GM23338 (cell line): ENCODE data around the gene NDUFA11. TPM values are rescaled to one million over a fixed set of nuclear protein-coding genes. Genes with fewer than 3 reads are reported as not detected.

Experiments
- ATAC-seq: fragments of 200-7000 bp; cut with Tn5 transposase; 3 replicates; pipeline ENCODE4 v1.9.1; 2020
- DNase-seq: peaks from one replicate; pipeline ENCODE4 v3.0.0-alpha.2; 2015; ENCODE audit warnings: low spot score
- H2AFZ ChIP-seq: fragments of 200-600 bp; sonication (generic); 2 replicates; pipeline ENCODE4 v1.8.0; 2016; ENCODE audit warnings: antibody characterized with exemption, mild to moderate bottlenecking, moderate library complexity
- H3F3A ChIP-seq: fragments of 200-600 bp; sonication (generic); replicated peaks from 2 replicates; pipeline ENCODE4 v1.8.0; 2017; ENCODE audit warnings: antibody characterized with exemption, mixed run types, low read depth
- H3K27ac ChIP-seq: fragments of 200-600 bp; sonication (generic); 2 replicates; pipeline ENCODE4 v1.6.1; 2016; ENCODE audit warnings: low read depth
- H3K27me3 ChIP-seq: fragments of 200-600 bp; sonication (generic); 2 replicates; pipeline ENCODE4 v1.8.0; 2016; ENCODE audit warnings: mild to moderate bottlenecking, mixed run types, moderate library complexity; ENCODE audit not compliant: insufficient read depth
- H3K36me3 ChIP-seq: fragments of 200-600 bp; sonication (generic); 2 replicates; pipeline ENCODE4 v1.8.0; 2016; ENCODE audit warnings: mild to moderate bottlenecking; ENCODE audit not compliant: insufficient read depth
- H3K4me1 ChIP-seq: fragments of 200-600 bp; sonication (generic); 2 replicates; pipeline ENCODE4 v1.8.0; 2016; ENCODE audit warnings: mild to moderate bottlenecking, moderate library complexity; ENCODE audit not compliant: insufficient read depth
- H3K4me2 ChIP-seq: fragments of 200-600 bp; sonication (generic); 2 replicates; pipeline ENCODE4 v1.7.1; 2017; ENCODE audit warnings: mixed run types
- H3K4me3 ChIP-seq: fragments of 200-600 bp; sonication (generic); 2 replicates; pipeline ENCODE4 v1.6.1; 2016; ENCODE audit warnings: mixed run types
- H3K79me2 ChIP-seq: fragments of 200-600 bp; sonication (generic); replicated peaks from 2 replicates; pipeline ENCODE4 v1.8.0; 2017; ENCODE audit warnings: mild to moderate bottlenecking; ENCODE audit not compliant: insufficient read depth
- H3K9me2 ChIP-seq: fragments of 200-600 bp; sonication (generic); 2 replicates; pipeline ENCODE4 v1.8.0; 2017; ENCODE audit not compliant: insufficient read depth
- H4K20me1 ChIP-seq: fragments of 200-600 bp; sonication (generic); replicated peaks from 2 replicates; pipeline ENCODE4 v1.8.0; 2017; ENCODE audit warnings: mild to moderate bottlenecking; ENCODE audit not compliant: insufficient read depth
- H3K27ac Mint-ChIP-seq: 2 replicates; pipeline ENCODE4 v1.8.0; 2020; ENCODE audit warnings: inconsistent platforms, mild to moderate bottlenecking, moderate library complexity, mixed read lengths
- H3K27me3 Mint-ChIP-seq: 3 replicates; pipeline ENCODE4 v1.8.0; 2022; ENCODE audit warnings: low read depth, mild to moderate bottlenecking, moderate library complexity, mixed read lengths, inconsistent platforms; ENCODE audit not compliant: insufficient read depth, poor library complexity
- H3K36me3 Mint-ChIP-seq: 3 replicates; pipeline ENCODE4 v1.8.0; 2021; ENCODE audit warnings: low read depth, mild to moderate bottlenecking, inconsistent platforms, moderate library complexity, mixed read lengths
- H3K4me1 Mint-ChIP-seq: 3 replicates; pipeline ENCODE4 v1.8.0; 2020; ENCODE audit warnings: mild to moderate bottlenecking, inconsistent platforms, mixed read lengths
- H3K4me3 Mint-ChIP-seq: 3 replicates; pipeline ENCODE4 v1.8.0; 2021; ENCODE audit warnings: moderate library complexity, mild to moderate bottlenecking, inconsistent platforms, mixed read lengths
- H3K9me3 Mint-ChIP-seq: 3 replicates; pipeline ENCODE4 v1.8.0; 2020; ENCODE audit warnings: moderate library complexity, mild to moderate bottlenecking, inconsistent platforms, mixed read lengths
- EZH2 ChIP-seq: fragments of 200-600 bp; sonication (generic); IDR thresholded peaks from one replicate; pipeline ENCODE4 v1.8.0; 2017; ENCODE audit warnings: antibody characterized with exemption, mild to moderate bottlenecking, low read depth; ENCODE audit not compliant: unreplicated experiment
- EZH2phosphoT487 ChIP-seq: fragments of 200-600 bp; sonication (generic); IDR thresholded peaks from one replicate; pipeline ENCODE4 v1.8.1; 2018; ENCODE audit warnings: antibody characterized with exemption; ENCODE audit not compliant: unreplicated experiment
- JUNB ChIP-seq: IDR thresholded peaks from one replicate; pipeline ENCODE4 v1.6.1; 2016; ENCODE audit warnings: antibody characterized with exemption; ENCODE audit not compliant: unreplicated experiment
- NANOG ChIP-seq: IDR thresholded peaks from 2 replicates; pipeline ENCODE4 v1.6.1; 2016; ENCODE audit warnings: antibody characterized with exemption, borderline replicate concordance
- POLR2AphosphoS5 ChIP-seq: IDR thresholded peaks from 2 replicates; pipeline ENCODE4 v1.6.1; 2016; ENCODE audit warnings: antibody characterized with exemption, low read depth
- STAT1 ChIP-seq: IDR thresholded peaks from one replicate; pipeline ENCODE4 v1.6.1; 2016; ENCODE audit warnings: antibody characterized with exemption; ENCODE audit not compliant: unreplicated experiment
- ZNF114 ChIP-seq: fragments of 250-450 bp; sonication (Bioruptor Pico); IDR thresholded peaks from 2 replicates; pipeline ENCODE4 v1.5.0; 2020; ENCODE audit warnings: mild to moderate bottlenecking, moderate library complexity
- ZNF331 ChIP-seq: fragments of 250-450 bp; sonication (Bioruptor Pico); IDR thresholded peaks from 2 replicates; pipeline ENCODE4 v1.5.0; 2020; ENCODE audit warnings: low read depth, mild to moderate bottlenecking, moderate library complexity
- polyA plus RNA-seq: library from polyadenylated mRNA; unstranded; fragments of >200 nt; fragmentation: Nextera tagmentation; extraction: Ambion mirVana; gene quantifications from 2 replicates; pipeline ENCODE4 v1.2.1, GENCODE V29; 2016
- total RNA-seq: library from RNA; depleted of rRNA; stranded (reverse); fragments of >200 nt; shearing (Covaris generic); gene quantifications from 2 replicates; pipeline ENCODE4 v1.2.3, GENCODE V29; 2014
- TF ChIP-seq, protein P1 (sequence below), 2 experiments: fragments of 200-600 bp in 1 of 2; sonication (generic) in 1 of 2; conservative IDR thresholded peaks; 2 replicates each; pipeline versions ENCODE4 v1.5.1 to v1.6.1; 2016 to 2017; ENCODE audit warnings: antibody characterized with exemption in 2 of 2, low read depth in 2 of 2, mild to moderate bottlenecking in 2 of 2, moderate library complexity in 1 of 2
- TF ChIP-seq, protein P2 (sequence below): fragments of 250-450 bp; sonication (Bioruptor Pico); IDR thresholded peaks from 2 replicates; pipeline ENCODE4 v1.5.0; 2020; ENCODE audit warnings: mild to moderate bottlenecking, moderate library complexity
- TF ChIP-seq, protein P3 (sequence below): IDR thresholded peaks from 2 replicates; pipeline ENCODE4 v1.6.1; 2016; ENCODE audit warnings: antibody characterized with exemption
- TF ChIP-seq, protein P4 (sequence below): IDR thresholded peaks from one replicate; pipeline ENCODE4 v1.6.1; 2018; ENCODE audit warnings: antibody characterized with exemption; ENCODE audit not compliant: unreplicated experiment

Gene NDUFA11
- total and polyA plus RNA-seq, 2 experiments from 2014 or later, result 171 to 523 TPM

DNA sequence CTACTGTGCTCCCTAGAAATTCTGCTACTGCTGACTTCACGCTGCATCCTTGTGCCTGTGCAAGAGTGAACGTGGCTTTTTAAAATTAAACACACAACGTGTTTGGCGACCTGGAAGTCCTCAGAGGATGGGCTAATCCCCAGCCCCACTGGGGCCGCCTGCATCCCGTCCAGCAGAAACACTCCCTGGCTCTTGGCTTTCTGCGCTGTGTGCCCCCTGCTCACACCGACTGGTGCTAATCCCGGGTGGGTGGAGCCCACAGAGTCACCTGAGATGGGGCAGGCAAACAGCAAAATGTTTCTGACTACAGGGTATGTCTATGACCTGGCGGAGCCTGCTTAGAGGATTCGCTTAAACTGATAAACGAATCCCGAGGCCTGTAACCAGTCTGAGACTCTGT, 25.6 kb upstream of the NDUFA11 start:
- H3K9me3 Mint-ChIP-seq, result no peaks in the 10 kb centered on the region
- ATAC-seq, result no peak
- peaks cover 9% of the 10 kb centered on the region for H3K27me3 Mint-ChIP-seq
- H3K27ac Mint-ChIP-seq, result no peak overlapping the region
- DNase-seq, result no peak
- peaks cover 2% of the 10 kb centered on the region; the same call in 1 of the 2 replicates for H4K20me1 ChIP-seq
- no peaks in the 10 kb centered on the region for H3K9me2 ChIP-seq
- no peaks in the 10 kb centered on the region for H3K27me3 ChIP-seq
- peaks cover 72% of the 10 kb centered on the region for H3K36me3 Mint-ChIP-seq
- H3K4me1 Mint-ChIP-seq, result no peaks in the 10 kb centered on the region
- TF ChIP-seq EZH2phosphoT487 (no peak), POLR2AphosphoS5 (no peak), ZNF331 (CRISPR knock-in tag) (no peak), EZH2 (no peak), JUNB (no peak), NANOG (no peak), STAT1 (no peak), ZNF114 (CRISPR knock-in tag) (no peak)
- TF ChIP-seq, protein P1, sequence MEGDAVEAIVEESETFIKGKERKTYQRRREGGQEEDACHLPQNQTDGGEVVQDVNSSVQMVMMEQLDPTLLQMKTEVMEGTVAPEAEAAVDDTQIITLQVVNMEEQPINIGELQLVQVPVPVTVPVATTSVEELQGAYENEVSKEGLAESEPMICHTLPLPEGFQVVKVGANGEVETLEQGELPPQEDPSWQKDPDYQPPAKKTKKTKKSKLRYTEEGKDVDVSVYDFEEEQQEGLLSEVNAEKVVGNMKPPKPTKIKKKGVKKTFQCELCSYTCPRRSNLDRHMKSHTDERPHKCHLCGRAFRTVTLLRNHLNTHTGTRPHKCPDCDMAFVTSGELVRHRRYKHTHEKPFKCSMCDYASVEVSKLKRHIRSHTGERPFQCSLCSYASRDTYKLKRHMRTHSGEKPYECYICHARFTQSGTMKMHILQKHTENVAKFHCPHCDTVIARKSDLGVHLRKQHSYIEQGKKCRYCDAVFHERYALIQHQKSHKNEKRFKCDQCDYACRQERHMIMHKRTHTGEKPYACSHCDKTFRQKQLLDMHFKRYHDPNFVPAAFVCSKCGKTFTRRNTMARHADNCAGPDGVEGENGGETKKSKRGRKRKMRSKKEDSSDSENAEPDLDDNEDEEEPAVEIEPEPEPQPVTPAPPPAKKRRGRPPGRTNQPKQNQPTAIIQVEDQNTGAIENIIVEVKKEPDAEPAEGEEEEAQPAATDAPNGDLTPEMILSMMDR (conservative IDR thresholded peaks at IDR 0.05; ENCODE audit: low read depth in 2 of 2), result no peak
- TF ChIP-seq, protein P2, sequence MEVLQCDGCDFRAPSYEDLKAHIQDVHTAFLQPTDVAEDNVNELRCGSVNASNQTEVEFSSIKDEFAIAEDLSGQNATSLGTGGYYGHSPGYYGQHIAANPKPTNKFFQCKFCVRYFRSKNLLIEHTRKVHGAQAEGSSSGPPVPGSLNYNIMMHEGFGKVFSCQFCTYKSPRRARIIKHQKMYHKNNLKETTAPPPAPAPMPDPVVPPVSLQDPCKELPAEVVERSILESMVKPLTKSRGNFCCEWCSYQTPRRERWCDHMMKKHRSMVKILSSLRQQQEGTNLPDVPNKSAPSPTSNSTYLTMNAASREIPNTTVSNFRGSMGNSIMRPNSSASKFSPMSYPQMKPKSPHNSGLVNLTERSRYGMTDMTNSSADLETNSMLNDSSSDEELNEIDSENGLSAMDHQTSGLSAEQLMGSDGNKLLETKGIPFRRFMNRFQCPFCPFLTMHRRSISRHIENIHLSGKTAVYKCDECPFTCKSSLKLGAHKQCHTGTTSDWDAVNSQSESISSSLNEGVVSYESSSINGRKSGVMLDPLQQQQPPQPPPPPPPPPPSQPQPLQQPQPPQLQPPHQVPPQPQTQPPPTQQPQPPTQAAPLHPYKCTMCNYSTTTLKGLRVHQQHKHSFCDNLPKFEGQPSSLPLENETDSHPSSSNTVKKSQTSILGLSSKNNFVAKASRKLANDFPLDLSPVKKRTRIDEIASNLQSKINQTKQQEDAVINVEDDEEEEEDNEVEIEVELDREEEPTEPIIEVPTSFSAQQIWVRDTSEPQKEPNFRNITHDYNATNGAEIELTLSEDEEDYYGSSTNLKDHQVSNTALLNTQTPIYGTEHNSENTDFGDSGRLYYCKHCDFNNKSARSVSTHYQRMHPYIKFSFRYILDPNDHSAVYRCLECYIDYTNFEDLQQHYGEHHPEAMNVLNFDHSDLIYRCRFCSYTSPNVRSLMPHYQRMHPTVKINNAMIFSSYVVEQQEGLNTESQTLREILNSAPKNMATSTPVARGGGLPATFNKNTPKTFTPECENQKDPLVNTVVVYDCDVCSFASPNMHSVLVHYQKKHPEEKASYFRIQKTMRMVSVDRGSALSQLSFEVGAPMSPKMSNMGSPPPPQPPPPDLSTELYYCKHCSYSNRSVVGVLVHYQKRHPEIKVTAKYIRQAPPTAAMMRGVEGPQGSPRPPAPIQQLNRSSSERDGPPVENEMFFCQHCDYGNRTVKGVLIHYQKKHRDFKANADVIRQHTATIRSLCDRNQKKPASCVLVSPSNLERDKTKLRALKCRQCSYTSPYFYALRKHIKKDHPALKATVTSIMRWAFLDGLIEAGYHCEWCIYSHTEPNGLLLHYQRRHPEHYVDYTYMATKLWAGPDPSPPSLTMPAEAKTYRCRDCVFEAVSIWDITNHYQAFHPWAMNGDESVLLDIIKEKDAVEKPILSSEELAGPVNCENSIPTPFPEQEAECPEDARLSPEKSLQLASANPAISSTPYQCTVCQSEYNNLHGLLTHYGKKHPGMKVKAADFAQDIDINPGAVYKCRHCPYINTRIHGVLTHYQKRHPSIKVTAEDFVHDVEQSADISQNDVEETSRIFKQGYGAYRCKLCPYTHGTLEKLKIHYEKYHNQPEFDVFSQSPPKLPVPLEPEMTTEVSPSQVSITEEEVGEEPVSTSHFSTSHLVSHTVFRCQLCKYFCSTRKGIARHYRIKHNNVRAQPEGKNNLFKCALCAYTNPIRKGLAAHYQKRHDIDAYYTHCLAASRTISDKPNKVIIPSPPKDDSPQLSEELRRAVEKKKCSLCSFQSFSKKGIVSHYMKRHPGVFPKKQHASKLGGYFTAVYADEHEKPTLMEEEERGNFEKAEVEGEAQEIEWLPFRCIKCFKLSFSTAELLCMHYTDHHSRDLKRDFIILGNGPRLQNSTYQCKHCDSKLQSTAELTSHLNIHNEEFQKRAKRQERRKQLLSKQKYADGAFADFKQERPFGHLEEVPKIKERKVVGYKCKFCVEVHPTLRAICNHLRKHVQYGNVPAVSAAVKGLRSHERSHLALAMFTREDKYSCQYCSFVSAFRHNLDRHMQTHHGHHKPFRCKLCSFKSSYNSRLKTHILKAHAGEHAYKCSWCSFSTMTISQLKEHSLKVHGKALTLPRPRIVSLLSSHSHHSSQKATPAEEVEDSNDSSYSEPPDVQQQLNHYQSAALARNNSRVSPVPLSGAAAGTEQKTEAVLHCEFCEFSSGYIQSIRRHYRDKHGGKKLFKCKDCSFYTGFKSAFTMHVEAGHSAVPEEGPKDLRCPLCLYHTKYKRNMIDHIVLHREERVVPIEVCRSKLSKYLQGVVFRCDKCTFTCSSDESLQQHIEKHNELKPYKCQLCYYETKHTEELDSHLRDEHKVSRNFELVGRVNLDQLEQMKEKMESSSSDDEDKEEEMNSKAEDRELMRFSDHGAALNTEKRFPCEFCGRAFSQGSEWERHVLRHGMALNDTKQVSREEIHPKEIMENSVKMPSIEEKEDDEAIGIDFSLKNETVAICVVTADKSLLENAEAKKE, result no peak
- TF ChIP-seq, protein P3, sequence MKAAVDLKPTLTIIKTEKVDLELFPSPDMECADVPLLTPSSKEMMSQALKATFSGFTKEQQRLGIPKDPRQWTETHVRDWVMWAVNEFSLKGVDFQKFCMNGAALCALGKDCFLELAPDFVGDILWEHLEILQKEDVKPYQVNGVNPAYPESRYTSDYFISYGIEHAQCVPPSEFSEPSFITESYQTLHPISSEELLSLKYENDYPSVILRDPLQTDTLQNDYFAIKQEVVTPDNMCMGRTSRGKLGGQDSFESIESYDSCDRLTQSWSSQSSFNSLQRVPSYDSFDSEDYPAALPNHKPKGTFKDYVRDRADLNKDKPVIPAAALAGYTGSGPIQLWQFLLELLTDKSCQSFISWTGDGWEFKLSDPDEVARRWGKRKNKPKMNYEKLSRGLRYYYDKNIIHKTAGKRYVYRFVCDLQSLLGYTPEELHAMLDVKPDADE, result no peak
- TF ChIP-seq, protein P4, sequence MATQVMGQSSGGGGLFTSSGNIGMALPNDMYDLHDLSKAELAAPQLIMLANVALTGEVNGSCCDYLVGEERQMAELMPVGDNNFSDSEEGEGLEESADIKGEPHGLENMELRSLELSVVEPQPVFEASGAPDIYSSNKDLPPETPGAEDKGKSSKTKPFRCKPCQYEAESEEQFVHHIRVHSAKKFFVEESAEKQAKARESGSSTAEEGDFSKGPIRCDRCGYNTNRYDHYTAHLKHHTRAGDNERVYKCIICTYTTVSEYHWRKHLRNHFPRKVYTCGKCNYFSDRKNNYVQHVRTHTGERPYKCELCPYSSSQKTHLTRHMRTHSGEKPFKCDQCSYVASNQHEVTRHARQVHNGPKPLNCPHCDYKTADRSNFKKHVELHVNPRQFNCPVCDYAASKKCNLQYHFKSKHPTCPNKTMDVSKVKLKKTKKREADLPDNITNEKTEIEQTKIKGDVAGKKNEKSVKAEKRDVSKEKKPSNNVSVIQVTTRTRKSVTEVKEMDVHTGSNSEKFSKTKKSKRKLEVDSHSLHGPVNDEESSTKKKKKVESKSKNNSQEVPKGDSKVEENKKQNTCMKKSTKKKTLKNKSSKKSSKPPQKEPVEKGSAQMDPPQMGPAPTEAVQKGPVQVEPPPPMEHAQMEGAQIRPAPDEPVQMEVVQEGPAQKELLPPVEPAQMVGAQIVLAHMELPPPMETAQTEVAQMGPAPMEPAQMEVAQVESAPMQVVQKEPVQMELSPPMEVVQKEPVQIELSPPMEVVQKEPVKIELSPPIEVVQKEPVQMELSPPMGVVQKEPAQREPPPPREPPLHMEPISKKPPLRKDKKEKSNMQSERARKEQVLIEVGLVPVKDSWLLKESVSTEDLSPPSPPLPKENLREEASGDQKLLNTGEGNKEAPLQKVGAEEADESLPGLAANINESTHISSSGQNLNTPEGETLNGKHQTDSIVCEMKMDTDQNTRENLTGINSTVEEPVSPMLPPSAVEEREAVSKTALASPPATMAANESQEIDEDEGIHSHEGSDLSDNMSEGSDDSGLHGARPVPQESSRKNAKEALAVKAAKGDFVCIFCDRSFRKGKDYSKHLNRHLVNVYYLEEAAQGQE, result no peak
- no peak overlapping the region for H3K27ac ChIP-seq
- no peak overlapping the region for H3K4me3 ChIP-seq
- no peak overlapping the region for H2AFZ ChIP-seq
- H3K4me2 ChIP-seq, result no peak overlapping the region
- no peaks in the 10 kb centered on the region for H3K4me1 ChIP-seq
- H3F3A ChIP-seq, result 0 out of 2 replicates have a peak, but pooled peaks cover 3% of the 10 kb centered on the region
- H3K36me3 ChIP-seq, result peaks cover 18% of the 10 kb centered on the region; the same call in 1 of the 2 replicates
- no peaks in the 10 kb centered on the region for H3K79me2 ChIP-seq
- H3K4me3 Mint-ChIP-seq, result no peak overlapping the region
